GM19463 (cell line): ENCODE data around the gene C10orf105.

Source experiments
- ATAC-seq: cut with Tn5 transposase; IDR thresholded peaks from one replicate; pipeline ENCODE4 v1.9.1; 2021; ENCODE audit warnings: mild to moderate bottlenecking, moderate library complexity; ENCODE audit not compliant: unreplicated experiment

Gene C10orf105

DNA sequence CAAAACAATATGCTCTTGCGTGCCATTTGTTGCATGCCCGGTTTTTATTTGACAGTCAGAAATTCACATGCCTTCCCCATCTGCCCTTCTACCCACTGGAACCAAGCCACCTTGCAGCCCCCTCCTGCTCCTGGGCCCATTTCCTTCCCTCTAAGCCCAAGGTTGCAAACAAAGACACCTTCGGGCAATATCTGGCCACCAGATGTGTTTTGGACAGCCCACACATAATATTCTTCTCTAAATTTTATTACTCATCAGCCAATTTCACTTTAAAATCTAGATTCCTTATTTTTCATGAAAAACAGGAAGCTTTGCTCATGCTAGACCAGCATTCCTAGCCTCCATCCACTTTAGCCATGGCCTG is 18.2 kb upstream of the C10orf105 start:
- ATAC-seq = no peak

DNA sequence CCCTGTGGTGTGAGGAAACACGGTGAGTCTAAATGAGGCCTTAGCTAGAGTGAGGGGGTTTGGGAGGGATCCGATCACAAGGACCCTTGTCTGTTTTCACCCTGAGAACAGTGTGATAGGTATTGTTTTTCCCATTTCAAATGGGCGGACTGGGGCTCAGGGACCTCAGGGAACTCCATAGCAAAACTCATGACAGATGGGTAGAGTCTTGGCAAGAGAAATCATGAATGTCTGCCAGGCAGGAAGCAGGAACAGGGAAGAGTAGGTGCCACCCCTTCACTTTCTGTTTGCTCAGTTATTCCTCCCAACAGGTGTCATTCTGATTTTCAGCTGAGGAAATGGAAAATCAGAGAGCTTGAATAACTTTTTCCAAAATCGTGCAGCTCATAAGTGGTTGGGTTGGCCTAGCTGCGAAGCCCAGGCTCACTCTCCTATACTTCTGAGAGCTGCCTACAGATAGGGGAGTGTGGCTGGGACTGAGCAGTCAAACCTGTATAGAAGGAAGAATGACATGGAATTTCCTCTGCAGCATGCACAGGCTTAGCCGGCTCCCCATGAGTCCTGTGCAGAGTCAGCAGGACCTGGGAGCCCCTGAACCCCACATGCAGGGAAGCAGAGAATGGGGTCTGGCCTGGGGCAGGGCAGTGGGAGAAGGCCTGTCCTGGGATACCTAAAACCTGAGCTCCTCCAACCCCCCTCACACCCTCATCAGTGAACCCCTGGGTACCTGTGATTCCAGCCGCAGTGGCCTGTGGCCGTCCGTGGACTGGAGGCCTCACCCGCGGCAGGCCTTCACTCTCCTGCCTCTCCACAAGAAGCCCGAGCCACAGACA is 17.6 kb upstream of the C10orf105 start:
- ATAC-seq = no peak

DNA sequence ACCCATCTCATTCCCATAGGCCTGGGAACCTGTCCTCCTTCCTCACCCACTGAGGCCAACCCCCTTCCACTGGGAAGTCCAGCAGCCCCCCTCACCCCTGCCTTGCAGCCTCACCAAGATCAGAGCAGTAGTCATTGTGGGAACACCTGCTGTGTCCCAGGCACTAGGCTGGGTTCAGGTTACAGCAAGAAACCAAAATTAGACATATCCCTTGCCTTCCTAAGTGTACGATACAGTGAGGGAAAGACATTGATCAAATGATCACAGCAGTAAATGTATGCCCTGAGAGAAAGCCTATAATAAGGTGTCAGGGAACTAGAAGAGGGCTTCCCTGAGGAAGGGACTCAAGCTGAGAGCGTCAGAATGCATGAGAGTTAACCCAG is 17.0 kb upstream of the C10orf105 start:
- no peak for ATAC-seq

DNA sequence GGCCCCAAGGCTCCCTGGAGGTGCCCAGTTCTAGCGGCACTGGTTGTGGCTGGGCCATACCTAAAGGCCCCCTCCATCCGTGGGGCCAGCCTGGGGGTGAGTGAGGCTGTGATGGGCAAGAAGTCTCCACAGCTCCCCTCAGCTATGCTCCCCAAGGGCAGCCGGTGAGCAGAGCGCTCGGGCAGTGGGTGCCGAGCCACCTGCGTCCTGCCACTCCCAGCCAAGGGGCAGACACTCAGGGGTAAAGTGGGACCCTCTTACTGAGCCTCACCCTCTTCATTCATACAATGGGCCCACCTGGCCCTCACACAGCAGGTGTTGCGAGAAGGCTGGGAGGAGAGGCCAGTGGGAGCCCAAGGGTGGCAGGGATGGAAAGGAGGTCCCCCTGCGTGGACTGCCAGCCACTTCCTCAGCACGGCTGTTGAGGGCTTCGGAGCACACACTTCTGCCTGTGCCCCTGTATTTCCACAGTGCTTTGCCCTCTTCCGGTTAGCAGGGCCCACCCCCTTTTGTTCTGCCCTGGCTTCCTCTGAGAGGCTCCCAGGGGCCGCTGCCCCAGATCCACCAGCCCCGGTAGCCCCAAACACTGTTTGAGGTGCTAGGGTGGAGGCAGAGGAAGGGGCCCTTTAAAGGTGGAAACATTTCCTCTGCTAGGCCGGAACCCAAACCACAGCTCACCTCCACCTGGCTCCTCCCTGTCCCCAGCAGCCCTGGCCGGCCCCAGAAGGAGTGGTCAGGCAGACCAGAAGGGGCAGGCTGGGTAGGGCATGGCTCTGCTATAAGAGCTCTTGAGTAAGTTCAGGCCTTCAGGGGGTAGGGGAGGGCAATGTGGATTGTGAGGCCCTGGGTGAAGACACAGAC is 16.4 kb upstream of the C10orf105 start:
- no peak for ATAC-seq

DNA sequence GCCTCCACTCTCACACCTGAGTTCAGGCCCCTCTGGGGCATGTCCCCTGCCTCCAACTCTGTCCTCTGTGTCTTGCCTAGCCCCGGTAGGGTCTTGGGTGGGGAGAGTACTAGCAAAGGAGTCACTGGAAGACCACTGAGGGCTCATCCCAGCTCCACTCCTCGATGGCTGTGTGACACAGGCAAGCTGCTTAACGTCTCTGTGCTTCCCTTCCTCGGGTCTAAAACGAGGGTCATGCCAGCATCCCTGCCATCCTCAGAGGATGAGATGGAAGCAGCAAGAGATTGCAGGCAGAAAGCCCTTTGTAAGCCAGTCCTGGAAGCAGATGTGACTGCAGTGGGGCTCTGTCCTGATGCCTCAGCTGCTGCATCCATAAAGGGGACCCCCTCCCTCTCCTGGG is 15.2 kb upstream of the C10orf105 start:
- ATAC-seq = no peak

DNA sequence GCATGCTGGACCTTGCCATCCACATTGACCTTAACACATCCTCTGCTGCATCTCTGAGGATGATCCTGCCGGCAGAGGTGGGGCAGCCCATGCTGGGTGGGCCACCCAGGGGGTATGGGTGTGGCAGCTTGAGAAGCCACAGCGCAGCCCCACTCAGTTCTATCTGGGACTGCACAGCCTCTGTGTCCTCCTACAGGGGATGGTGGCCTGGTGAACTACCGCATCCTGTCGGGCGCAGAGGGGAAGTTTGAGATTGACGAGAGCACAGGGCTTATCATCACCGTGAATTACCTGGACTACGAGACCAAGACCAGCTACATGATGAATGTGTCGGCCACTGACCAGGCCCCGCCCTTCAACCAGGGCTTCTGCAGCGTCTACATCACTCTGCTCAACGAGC is 12.2 kb upstream of the C10orf105 start:
- ATAC-seq = no peak

DNA sequence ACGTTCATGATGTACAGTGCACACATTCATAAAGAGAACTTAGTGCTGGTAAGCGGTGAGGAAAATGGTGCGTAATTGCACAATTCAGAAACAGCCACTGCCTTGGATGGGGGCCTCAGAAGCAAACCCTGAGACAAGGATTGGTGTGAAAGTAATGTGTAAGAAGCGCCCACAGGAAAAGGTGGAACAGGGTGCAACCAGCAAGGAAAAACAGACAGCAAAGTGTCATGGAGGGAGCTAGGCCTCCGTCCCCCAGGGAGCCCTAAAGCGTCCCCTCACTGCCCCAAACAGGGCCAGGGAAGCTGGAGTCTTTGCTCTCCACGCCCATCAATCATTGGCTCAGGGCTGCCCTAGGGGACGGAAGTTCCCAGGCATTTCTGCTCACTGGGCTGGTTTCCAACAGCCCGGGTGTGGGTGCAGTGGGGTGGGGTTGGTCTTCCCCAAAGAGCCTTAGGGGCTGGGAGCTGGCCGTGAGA is 9.6 kb upstream of the C10orf105 start:
- ATAC-seq = no peak

DNA sequence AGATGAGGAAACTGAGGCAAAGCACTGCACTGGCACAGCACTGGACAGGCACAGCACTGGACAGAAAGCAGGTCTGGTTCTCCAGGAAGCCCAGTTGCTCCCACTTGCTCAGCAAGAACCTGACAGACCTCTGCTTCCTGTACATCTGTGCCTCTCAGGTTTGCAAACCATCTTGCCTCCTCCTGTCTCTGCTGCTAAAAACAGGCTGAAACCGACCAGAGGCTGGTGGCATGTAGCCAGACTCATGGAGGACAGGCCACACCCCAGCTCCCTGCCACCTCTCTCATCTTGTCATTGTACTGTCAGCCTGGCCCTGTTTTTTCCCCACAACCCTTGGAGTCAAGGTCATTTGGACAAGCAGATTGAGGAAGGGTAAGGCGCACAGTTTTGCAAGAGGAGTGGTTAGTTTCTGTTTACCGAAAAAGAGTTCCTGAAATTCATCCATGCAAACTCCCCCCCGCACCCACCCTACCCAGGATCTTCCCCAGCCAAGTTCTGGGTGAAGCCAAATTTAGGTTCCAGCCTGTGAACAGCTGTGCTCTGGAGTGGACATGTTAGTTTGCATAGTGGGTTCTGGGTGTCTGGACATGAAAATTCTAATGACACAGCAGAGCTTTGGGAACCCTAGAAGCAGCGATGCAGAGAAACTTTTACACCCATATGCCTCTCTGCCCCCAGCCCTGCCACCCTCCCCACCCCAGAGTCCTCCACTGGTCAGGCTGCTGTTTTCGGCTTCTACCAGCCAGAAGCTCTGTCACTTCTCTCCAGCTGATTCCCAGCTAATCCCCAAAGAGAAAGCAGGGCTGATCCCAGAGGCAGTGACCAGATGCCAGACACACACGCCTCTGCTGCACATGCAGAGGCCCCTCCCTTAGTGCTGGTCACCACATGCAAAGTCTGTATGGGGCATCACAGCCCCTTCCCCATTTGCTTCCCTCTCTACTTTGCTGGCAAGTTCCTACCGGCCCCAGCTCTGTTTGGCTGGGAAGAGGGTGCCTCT is 8.5 kb upstream of the C10orf105 start:
- ATAC-seq = peak; percentile 37

DNA sequence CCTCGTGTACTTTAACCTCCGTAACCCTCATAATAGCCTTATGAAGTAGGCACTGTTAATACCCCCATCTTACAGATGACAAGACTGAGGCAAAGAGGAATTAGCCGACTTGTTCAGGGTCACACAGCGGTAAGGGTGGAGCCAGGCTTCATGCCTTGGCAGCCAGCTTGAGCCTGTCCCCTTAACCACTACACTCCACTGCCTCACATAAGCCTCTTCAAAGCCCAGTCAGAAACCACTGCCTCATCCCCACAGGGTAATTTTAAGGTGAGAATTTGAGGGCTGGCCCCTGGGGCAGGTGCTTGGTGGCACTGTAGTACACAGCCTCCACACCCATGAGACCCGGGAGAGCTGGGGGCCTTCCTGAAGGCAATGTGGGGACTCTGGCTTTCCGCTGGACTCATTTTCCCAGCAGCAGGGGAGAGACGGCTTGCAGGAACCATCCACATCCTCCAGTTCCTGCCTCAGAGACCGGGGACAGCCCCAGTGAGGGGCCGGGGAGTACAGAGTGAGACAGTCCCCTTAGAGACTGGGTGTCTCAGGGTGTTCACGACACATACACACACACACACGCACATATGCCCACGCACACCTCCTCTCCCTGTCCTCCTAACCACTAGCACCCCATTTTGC is 7.6 kb upstream of the C10orf105 start:
- ATAC-seq = peak; percentile 38

DNA sequence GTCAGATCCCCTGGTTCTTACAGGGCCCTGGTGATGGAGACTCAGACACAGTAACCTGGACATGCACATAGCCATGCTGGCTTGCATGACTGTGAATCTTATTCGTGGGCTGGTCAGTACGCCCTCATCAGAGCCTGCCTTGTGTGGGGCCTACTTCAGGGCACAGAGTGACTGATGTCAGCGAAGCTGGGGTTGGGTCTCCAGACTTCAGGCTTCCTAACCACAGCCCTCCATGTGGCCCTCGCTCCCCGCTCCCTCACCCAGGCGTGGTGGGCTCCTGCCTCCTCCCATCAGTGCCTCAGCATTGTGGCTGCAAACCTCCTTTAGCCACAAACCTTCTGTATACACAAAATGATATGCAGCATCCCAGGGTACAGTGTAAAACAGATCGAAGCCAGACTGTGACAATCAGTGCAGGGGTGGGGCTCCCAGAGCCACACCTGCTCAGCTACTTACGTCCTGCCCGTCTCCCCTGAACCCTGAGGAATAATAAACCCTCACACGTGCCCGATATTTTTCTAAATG is 7.1 kb upstream of the C10orf105 start:
- no peak for ATAC-seq

DNA sequence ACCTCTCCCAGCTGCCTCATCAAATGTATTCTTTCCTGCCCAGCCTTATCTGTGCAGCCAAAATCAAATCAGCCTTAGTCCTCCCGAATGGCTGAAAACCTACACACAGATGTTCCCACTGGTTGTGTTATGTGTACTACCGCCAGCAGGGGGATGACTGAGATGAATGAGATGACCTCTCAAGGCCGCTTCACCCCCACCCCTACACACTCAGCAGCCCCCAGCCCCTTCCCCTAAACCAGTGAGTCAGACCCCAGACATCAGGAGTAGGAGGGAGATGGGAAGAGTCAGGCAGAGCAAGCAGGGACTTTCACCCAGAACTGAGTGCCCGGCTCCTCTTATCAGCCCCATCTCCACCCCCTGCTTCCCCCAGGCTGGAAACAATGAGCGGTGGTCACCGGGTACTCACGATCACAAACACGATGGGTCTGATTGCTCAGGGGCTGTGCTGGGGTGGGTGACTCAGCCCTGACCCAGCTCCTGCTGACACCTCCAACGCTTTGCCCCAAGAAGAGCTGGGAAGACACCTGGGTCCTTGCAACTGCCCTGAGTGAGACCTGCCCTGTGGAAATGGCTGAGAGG is 6.5 kb upstream of the C10orf105 start:
- no peak for ATAC-seq

DNA sequence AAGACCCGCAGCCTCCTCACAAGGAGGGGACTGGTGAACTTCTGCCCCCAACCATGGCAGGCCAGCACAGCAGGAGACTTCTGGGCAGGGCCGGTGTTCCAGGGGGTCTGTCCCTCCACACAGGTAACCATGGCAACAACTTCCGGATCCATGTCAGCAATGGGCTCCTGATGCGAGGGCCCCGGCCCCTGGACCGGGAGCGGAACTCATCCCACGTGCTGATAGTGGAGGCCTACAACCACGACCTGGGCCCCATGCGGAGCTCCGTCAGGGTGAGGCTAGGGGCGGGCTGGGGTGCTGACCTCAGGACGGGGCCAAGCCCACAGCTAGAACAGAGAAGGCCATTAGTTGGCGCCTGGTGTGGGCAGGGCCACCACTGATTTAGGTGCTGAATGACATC is 5.7 kb upstream of the C10orf105 start:
- ATAC-seq = no peak

DNA sequence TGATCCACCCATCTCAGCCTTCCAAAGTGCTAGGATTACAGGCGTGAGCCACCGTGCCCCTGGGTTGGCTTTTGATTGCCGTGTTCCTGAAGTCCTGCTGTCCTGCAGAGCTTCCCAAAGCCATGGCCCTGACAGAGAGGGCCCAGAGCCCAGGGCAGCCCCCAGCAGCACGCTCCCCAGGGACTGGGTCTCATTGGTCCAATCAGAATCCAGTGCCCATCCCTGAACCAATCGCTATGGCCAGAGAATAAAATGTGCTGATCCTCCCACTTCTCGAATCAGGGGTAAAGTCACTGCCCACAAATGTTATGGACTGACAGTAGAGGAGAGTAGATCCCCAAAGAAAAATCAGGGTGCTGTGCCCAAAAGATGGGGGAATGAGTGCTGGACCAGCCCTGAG is 5.0 kb upstream of the C10orf105 start:
- no peak for ATAC-seq

DNA sequence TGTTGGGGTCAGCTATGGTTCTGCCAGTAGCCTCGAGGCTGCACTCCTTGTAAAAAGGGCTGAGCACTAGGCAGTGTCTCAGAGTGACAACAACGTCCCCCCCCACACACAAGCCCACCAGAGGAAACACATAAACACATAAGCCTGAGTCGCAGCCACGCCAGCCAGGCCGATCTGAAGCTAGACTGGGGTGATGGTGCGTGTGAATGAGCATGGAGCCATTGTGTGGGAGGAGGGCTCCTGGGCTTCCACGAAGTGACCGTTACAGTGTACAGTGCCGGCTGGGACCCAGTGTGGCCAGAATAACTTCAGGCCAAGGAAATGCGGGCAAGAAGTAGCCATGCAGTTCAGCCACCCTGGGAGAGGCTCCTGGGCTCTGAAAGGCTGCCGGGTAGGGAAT is 3.7 kb upstream of the C10orf105 start:
- ATAC-seq = no peak

DNA sequence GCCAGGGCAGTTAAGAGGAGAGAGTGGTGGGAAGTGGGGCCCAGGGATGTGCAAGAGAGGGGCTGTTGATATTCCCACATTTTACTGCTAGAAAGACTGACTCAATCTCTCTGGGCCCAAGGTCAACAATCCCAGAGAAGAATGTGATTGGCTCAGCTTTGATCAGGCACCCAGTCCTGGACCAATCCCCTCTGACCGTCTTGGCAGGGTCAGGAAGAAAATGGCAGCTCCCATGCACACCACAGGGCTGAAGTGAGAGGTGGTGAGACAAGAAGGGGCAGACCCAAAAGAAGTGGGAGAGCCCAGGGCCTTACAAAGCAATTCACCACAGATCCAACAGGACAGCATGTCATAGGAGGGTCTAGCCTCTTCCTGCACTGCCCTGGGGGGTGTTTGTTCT is 3.3 kb upstream of the C10orf105 start:
- no peak for ATAC-seq

DNA sequence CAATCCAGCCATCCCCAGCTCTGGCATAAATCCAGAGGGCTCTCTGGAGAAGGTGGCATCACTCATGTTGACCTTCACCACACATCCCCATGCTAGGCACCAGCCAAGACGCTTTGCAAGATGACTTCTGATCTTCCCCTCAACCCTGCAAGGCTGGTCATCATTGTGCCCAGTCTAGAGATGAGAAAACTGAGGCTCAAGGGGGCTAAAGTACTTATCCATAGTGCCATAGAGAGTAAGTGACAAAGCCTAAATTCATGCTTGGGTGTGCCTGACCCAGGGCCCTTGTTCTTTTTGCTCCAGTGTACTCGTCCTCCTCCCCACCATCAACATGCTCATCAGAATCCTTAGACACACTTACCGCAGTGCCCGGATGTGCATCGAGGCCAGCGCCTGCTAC is 1.7 kb upstream of the C10orf105 start:
- no peak for ATAC-seq

DNA sequence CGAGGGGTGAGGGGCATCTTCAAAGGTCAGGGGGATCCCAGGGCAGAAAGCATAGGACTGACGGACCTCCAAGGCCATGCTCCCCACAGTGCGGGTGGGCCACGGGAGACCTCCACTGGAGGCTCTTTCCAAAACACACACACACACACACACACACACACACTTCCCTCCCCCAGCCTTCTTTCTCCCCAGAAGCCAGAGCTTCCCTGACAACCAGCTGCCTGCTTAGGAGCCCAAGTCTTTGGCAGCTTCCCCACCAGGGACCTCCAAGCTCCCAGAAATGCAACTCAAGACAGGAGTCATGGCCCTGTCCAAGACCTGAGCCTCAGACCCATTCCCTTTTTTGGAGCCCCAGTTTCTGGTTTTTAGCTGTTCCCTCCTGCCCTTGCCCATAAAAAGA is 710 bp upstream of the C10orf105 start:
- ATAC-seq = no peak

DNA sequence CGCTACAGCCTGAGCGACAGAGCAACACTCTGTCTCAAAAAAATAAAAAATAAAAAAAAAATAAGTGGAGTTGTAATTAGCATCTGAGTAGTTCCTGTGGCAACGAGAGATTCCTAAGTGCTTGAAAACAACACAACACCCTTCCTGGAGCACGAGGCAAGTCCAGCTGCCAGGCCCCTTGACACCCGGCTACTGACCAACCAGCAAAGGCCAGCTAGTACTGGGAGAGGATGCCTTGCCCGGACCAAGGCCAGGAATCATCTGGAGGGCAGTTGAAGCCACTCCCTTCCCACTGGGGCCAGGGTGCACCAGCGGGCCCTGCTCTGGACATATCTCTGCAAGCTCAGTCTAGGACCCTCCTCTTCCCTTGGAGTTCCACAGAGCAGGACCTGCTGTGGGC is 536 bp downstream of the C10orf105 start:
- ATAC-seq = no peak

DNA sequence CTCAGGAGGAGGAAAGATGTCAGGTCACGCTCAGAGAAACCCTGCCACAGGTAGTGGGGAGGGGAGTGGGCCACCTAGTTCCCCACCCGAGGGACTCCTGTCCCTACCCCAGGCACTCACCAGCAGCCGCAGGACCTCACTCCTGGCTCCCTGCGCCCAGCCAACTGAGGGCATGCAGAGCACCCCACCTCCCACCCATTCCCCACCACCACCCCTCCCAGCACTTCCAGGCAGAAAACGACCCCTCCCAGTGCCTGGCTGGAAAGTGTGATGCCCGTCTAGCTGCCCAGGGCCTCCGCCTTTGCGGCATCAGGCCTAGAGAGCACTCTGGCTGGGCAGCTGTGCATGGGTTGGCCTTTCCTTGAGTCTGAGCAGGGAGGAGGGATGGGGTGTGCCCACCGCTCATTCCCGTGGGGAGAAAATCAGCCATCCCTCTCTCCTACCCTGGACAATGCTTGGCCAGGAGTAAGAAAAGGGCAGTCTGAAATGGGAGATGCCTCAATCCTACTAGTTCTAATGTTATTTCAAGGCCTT is 1.3 kb downstream of the C10orf105 start:
- ATAC-seq = no peak

DNA sequence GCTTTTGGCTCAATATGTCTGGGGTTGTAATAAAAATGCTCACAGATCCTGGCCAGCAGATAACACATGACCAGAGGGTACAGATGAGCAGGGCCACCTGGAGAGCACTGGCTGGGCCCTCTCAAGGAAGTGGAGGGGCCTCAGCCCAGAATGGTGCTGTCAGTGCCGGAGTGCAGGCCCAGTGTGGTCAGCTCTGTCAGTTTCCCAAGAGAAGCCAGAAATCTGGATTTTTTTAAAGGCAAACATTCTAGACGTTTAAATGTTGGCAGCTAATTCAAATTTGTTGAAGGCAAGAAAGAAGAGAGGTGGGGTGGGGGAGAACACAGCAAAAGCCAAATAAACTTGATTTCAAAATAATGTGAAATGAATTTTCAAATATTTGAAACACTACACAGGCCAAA is 2.0 kb downstream of the C10orf105 start:
- no peak for ATAC-seq
